Neural cell (in vitro differentiated cells): ENCODE data around the gene RTP4. TPM values are rescaled to one million over a fixed set of nuclear protein-coding genes. Genes with fewer than 3 reads are reported as not detected.

Source experiments
- H2AFZ ChIP-seq: fragments of 200-600, 300-800 bp; sonication (generic), shearing (Covaris generic); 2 replicates; pipeline ENCODE4 v1.6.0; 2014; ENCODE audit warnings: low read depth, mild to moderate bottlenecking, antibody characterized with exemption, low read length, moderate library complexity
- H3F3A ChIP-seq: fragments of 200-600 bp; shearing (Covaris generic); 2 replicates; pipeline ENCODE4 v1.6.1; 2016; ENCODE audit warnings: mild to moderate bottlenecking, moderate library complexity, mixed read lengths, antibody characterized with exemption, low read length; ENCODE audit not compliant: insufficient read depth, poor library complexity, severe bottlenecking
- H3K27ac ChIP-seq: fragments of 200-600, 300-800 bp; sonication (generic), shearing (Covaris generic); 2 replicates; pipeline ENCODE4 v1.5.1; 2014; ENCODE audit warnings: mild to moderate bottlenecking, low read length, moderate library complexity
- H3K27me3 ChIP-seq: fragments of 300-800, 200-600 bp; sonication (generic), shearing (Covaris generic); 2 replicates; pipeline ENCODE4 v1.6.0; 2014; ENCODE audit warnings: mild to moderate bottlenecking, low read depth, low read length, moderate library complexity; ENCODE audit not compliant: insufficient read depth
- H3K36me3 ChIP-seq: fragments of 300-800, 200-600 bp; sonication (generic), shearing (Covaris generic); 2 replicates; pipeline ENCODE4 v1.5.1; 2014; ENCODE audit warnings: mild to moderate bottlenecking, antibody characterized with exemption, low read length, moderate library complexity; ENCODE audit not compliant: insufficient read depth
- H3K4me2 ChIP-seq: fragments of 300-800, 200-600 bp; sonication (generic), shearing (Covaris generic); 2 replicates; pipeline ENCODE4 v1.6.0; 2014; ENCODE audit warnings: mild to moderate bottlenecking, low read length
- H3K4me3 ChIP-seq: fragments of 300-800, 200-600 bp; sonication (generic), shearing (Covaris generic); 2 replicates; pipeline ENCODE4 v1.5.1; 2014; ENCODE audit warnings: mild to moderate bottlenecking, low read length, moderate library complexity
- H3K79me2 ChIP-seq: fragments of 200-600 bp; shearing (Covaris generic); replicated peaks from 2 replicates; pipeline ENCODE4 v1.6.0; 2014; ENCODE audit warnings: mild to moderate bottlenecking, low read length, moderate library complexity; ENCODE audit not compliant: insufficient read depth
- H3K9ac ChIP-seq: fragments of 300-800, 200-600 bp; sonication (generic), shearing (Covaris generic); 2 replicates; pipeline ENCODE4 v1.6.1; 2016; ENCODE audit warnings: mild to moderate bottlenecking, low read length, mixed read lengths
- H3K9me2 ChIP-seq: fragments of 200-600 bp; shearing (Covaris generic); 2 replicates; pipeline ENCODE4 v1.6.1; 2016; ENCODE audit warnings: mild to moderate bottlenecking, low read length, mixed read lengths; ENCODE audit not compliant: insufficient read depth
- H3K9me3 ChIP-seq: fragments of 200-600, 300-800 bp; sonication (generic), shearing (Covaris generic); 2 replicates; pipeline ENCODE4 v1.6.1; 2016; ENCODE audit warnings: mild to moderate bottlenecking, mixed run types, low read length, moderate library complexity, mixed read lengths
- H4K20me1 ChIP-seq: fragments of 200-600 bp; shearing (Covaris generic); 2 replicates; pipeline ENCODE4 v1.6.1; 2016; ENCODE audit warnings: mild to moderate bottlenecking, mixed run types; ENCODE audit not compliant: insufficient read depth
- CTCF ChIP-seq: fragments of 450-650 bp; IDR thresholded peaks from 2 replicates; pipeline ENCODE4 v1.5.1; 2014; ENCODE audit warnings: antibody characterized with exemption, mild to moderate bottlenecking, moderate library complexity; ENCODE audit not compliant: poor library complexity, severe bottlenecking
- EP300 ChIP-seq: fragments of 450-650 bp; conservative IDR thresholded peaks from 2 replicates; pipeline ENCODE4 v1.6.1; 2014; ENCODE audit warnings: antibody characterized with exemption, mild to moderate bottlenecking, moderate library complexity; ENCODE audit not compliant: poor library complexity, severe bottlenecking
- EZH2 ChIP-seq: fragments of 200-600, 300-800 bp; shearing (Covaris generic), sonication (generic); IDR thresholded peaks from 2 replicates; pipeline ENCODE4 v1.6.1; 2014; ENCODE audit warnings: antibody characterized with exemption, low read length, borderline replicate concordance, mild to moderate bottlenecking; ENCODE audit not compliant: insufficient read depth, poor library complexity, severe bottlenecking
- MXI1 ChIP-seq: fragments of 450-650 bp; conservative IDR thresholded peaks from 2 replicates; pipeline ENCODE4 v1.6.1; 2014; ENCODE audit warnings: antibody characterized with exemption, mild to moderate bottlenecking; ENCODE audit not compliant: poor library complexity, severe bottlenecking
- POLR2AphosphoS5 ChIP-seq: IDR thresholded peaks from 2 replicates; pipeline ENCODE4 v1.6.1; 2012
- RAD21 ChIP-seq: fragments of 450-650 bp; conservative IDR thresholded peaks from 2 replicates; pipeline ENCODE4 v1.6.1; 2014; ENCODE audit warnings: antibody characterized with exemption, mild to moderate bottlenecking, moderate library complexity
- REST ChIP-seq: IDR thresholded peaks from 2 replicates; pipeline ENCODE4 v1.6.1; 2012; ENCODE audit warnings: borderline replicate concordance
- SMC3 ChIP-seq: fragments of 450-650 bp; conservative IDR thresholded peaks from 2 replicates; pipeline ENCODE4 v1.6.1; 2014; ENCODE audit warnings: antibody characterized with exemption, mild to moderate bottlenecking, moderate library complexity; ENCODE audit not compliant: poor library complexity
- TAF1 ChIP-seq: IDR thresholded peaks from 2 replicates; pipeline ENCODE4 v1.6.1; 2012; ENCODE audit warnings: low read depth
- polyA plus RNA-seq: library from polyadenylated mRNA; depleted of rRNA; stranded (reverse); fragments of >200 nt; gene quantifications from 2 replicates; pipeline ENCODE4 v1.2.3, GENCODE V29; 2014

RTP4 gene
- polyA plus RNA-seq, 1 donor from 2014 or later: not detected

GRCh38 chr3:187342255-187342654 lies 25.9 kb upstream of the RTP4 start:
- Histone ChIP-seq H3K9me3 (no peaks in the 10 kb centered on the region), H3K27me3 (no peaks in the 10 kb centered on the region), H3K4me2 (no peak overlapping the region), H3K36me3 (no peaks in the 10 kb centered on the region), H3K9ac (no peak overlapping the region), H3K9me2 (no peaks in the 10 kb centered on the region), H3F3A (no peaks in the 10 kb centered on the region), H4K20me1 (no peaks in the 10 kb centered on the region), H2AFZ (no peak overlapping the region), H3K4me3 (no peak overlapping the region), H3K27ac (no peak overlapping the region), H3K79me2 (no peaks in the 10 kb centered on the region)
- TF ChIP-seq RAD21 (no peak), POLR2AphosphoS5 (no peak)

GRCh38 chr3:187343670-187344069 lies 24.5 kb upstream of the RTP4 start:
- Histone ChIP-seq H2AFZ (no peak overlapping the region), H3K9me2 (no peaks in the 10 kb centered on the region), H3K9me3 (no peaks in the 10 kb centered on the region), H3K79me2 (no peaks in the 10 kb centered on the region), H3K27me3 (no peaks in the 10 kb centered on the region), H3K9ac (no peak overlapping the region), H4K20me1 (no peaks in the 10 kb centered on the region), H3K4me3 (no peak overlapping the region), H3K4me2 (no peak overlapping the region), H3K36me3 (no peaks in the 10 kb centered on the region), H3F3A (no peaks in the 10 kb centered on the region), H3K27ac (no peak overlapping the region)
- TF ChIP-seq SMC3 (no peak), RAD21 (no peak), CTCF (no peak), REST (no peak), EP300 (no peak), POLR2AphosphoS5 (no peak), TAF1 (no peak), MXI1 (no peak), EZH2 (no peak)
